OCI-LY3 (cell line): Measurements from ENCODE around the gene BEND5.

Source experiments
- CTCF ChIP-seq: fragments of 200-600, 300-600 bp; sonication (generic); IDR thresholded peaks from 2 replicates; pipeline ENCODE4 v1.5.1; 2014; ENCODE audit warnings: antibody characterized with exemption, low read length, low read depth
- EZH2phosphoT487 ChIP-seq: fragments of 200-600 bp; shearing (Covaris generic); IDR thresholded peaks from 2 replicates; pipeline ENCODE4 v1.6.1; 2018; ENCODE audit warnings: antibody characterized with exemption, mixed run types, low read depth

- TF ChIP-seq CTCF: no peak
- TF ChIP-seq EZH2phosphoT487: no peak
Observed at GRCh38 chr1:48823168-48823567, 46.5 kb upstream of the BEND5 start.
